ENCODE measurements around the gene AP3B1.

GRCh38 chr5:78050888-78051287 lies 243.6 kb downstream of the AP3B1 start:
- TF ChIP-seq, protein P1, sequence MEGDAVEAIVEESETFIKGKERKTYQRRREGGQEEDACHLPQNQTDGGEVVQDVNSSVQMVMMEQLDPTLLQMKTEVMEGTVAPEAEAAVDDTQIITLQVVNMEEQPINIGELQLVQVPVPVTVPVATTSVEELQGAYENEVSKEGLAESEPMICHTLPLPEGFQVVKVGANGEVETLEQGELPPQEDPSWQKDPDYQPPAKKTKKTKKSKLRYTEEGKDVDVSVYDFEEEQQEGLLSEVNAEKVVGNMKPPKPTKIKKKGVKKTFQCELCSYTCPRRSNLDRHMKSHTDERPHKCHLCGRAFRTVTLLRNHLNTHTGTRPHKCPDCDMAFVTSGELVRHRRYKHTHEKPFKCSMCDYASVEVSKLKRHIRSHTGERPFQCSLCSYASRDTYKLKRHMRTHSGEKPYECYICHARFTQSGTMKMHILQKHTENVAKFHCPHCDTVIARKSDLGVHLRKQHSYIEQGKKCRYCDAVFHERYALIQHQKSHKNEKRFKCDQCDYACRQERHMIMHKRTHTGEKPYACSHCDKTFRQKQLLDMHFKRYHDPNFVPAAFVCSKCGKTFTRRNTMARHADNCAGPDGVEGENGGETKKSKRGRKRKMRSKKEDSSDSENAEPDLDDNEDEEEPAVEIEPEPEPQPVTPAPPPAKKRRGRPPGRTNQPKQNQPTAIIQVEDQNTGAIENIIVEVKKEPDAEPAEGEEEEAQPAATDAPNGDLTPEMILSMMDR (IDR thresholded peaks at IDR 0.05; ENCODE audit: low read depth, low read length) = no peak
- TF ChIP-seq EZH2phosphoT487 (IDR thresholded peaks at IDR 0.05; ENCODE audit: low read depth) = no peak

Measured in OCI-LY3 (cell line).